ENCODE measurements around the gene ZNF865. TPM values are rescaled to one million over a fixed set of nuclear protein-coding genes. Genes with fewer than 3 reads are reported as not detected.

The ZNF865 gene
- total and polyA plus RNA-seq, 10 of the 15 experiments (the other 5 are each of a cell fraction or from before 2014, with no cell fraction given), result 0.02 to 18.3 (median 0.90) TPM

- TF ChIP-seq NKRF (conservative IDR thresholded peaks at IDR 0.05) (no peak), CEBPZ (IDR thresholded peaks at IDR 0.05; ENCODE audit: low read depth, low read length) (no peak), PKNOX1 (IDR thresholded peaks at IDR 0.05) (no peak), ATF7 (IDR thresholded peaks at IDR 0.05; ENCODE audit: low read depth) (no peak), PAX8 (IDR thresholded peaks at IDR 0.05) (no peak), MYB (IDR thresholded peaks at IDR 0.05; ENCODE audit: borderline replicate concordance, low read depth, low read length) (no peak), ZSCAN29 (IDR thresholded peaks at IDR 0.05) (no peak), YY1 (IDR thresholded peaks at IDR 0.05; ENCODE audit: low read depth, low read length) (0 out of 2 replicates have a peak, but pooled peaks have one; percentile 17), NR2F1 (conservative IDR thresholded peaks at IDR 0.05) (no peak), CREM (IDR thresholded peaks at IDR 0.05; ENCODE audit: low read depth) (0 out of 2 replicates have a peak, but pooled peaks have one; percentile 10), HDAC2 (IDR thresholded peaks at IDR 0.05) (no peak), TBL1XR1 (IDR thresholded peaks at IDR 0.05; ENCODE audit: low read depth, low read length) (no peak), LARP7 (IDR thresholded peaks at IDR 0.05) (no peak), CBX5 (IDR thresholded peaks at IDR 0.05; ENCODE audit: low read depth) (no peak), BMI1 (IDR thresholded peaks at IDR 0.05; ENCODE audit: borderline replicate concordance) (no peak), NR2C1 (IDR thresholded peaks at IDR 0.05) (no peak), ZBTB33 (IDR thresholded peaks at IDR 0.05) (no peak), JUND (IDR thresholded peaks at IDR 0.05; ENCODE audit: low read depth, low read length) (no peak), RB1 (IDR thresholded peaks at IDR 0.05; ENCODE audit: borderline replicate concordance) (no peak), ELK1 (IDR thresholded peaks at IDR 0.05; ENCODE audit: low read depth, low read length) (no peak), MEF2A (IDR thresholded peaks at IDR 0.05; ENCODE audit: insufficient read depth, low read depth, low read length) (no peak), MXI1 (IDR thresholded peaks at IDR 0.05; ENCODE audit: low read depth, low read length) (no peak)
These were observed 36.1 kb downstream of the ZNF865 start (continued) for GRCh38 chr19:55641426-55642152.
